SU-DHL-6 (cell line): Measurements from ENCODE around the gene MAGEA10.

Experiments
- CTCF ChIP-seq: fragments of 200-600 bp; sonication (generic); IDR thresholded peaks from one replicate; pipeline ENCODE4 v1.5.1; 2017; ENCODE audit warnings: antibody characterized with exemption, mild to moderate bottlenecking, low read length, moderate library complexity; ENCODE audit not compliant: insufficient read depth, poor library complexity, severe bottlenecking
- EZH2phosphoT487 ChIP-seq: fragments of 200-600 bp; sonication (generic), shearing (Covaris generic); conservative IDR thresholded peaks from 2 replicates; pipeline ENCODE4 v1.6.1; 2018; ENCODE audit warnings: mild to moderate bottlenecking, antibody characterized with exemption, low read length, moderate library complexity, mixed read lengths

GRCh38 chrX:152108527-152108926 is 29.9 kb downstream of the MAGEA10 start:
- no peak for TF ChIP-seq CTCF
- TF ChIP-seq EZH2phosphoT487, result no peak
